Measurements from ENCODE around the gene TMEM14C.

- TF ChIP-seq CTCF (IDR thresholded peaks at IDR 0.05) (no peak), POLR2AphosphoS5 (IDR thresholded peaks at IDR 0.05) (no peak), POLR2A (IDR thresholded peaks at IDR 0.05) (no peak)
These were observed 33.2 kb downstream of the TMEM14C start for GRCh38 chr6:10756085-10756484.

Data from breast epithelium (tissue), 3 donors.